Measurements from ENCODE around the gene MARCHF10. TPM values are rescaled to one million over a fixed set of nuclear protein-coding genes. Genes with fewer than 3 reads are reported as not detected.

MARCHF10 gene
- total RNA-seq, 2 experiments from 2014 or later, result not detected

DNA sequence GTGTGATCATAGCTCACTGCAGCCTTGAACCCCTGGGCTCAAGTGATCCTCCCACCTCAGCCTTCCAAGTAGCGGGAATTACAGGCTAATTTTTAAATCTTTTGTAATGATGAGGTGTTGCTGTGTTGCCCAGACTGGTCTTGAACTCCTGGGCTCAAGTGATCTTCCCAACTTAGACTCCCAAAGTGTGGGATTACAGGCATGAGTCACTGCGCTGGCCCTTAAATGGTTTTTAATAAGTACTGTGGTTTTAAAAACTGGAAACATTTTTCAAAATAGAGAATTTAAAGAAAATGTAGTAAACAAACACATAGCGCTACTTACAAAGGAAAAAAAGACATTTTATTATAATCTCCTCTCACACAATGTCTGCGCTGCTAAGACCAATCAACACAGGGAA lies 32.2 kb downstream of the MARCHF10 start:
- Mint-ChIP-seq H3K4me3 (no peak overlapping the region), H3K27ac (no peak overlapping the region), H3K9me3 (peaks cover 4% of the 10 kb centered on the region), H3K4me1 (ENCODE audit: low read depth) (no peaks in the 10 kb centered on the region), H3K36me3 (ENCODE audit: low read depth) (no peaks in the 10 kb centered on the region), H3K27me3 (peaks cover 16% of the 10 kb centered on the region)
- H3K27ac ChIP-seq (ENCODE audit: low read depth in 1 of 2, low read length in 2 of 2), result no peak overlapping the region
- no peaks in the 10 kb centered on the region for H3K9me3 ChIP-seq (ENCODE audit: control insufficient read depth in 1 of 2, insufficient read depth in 1 of 2, low read length in 2 of 2)
- intact Hi-C loops (cut with DNase I, micrococcal nuclease), result no loop called here
- ChIA-PET CTCF (no interaction called here), POLR2A (no interaction called here)
- no peak overlapping the region for H3K4me3 ChIP-seq (ENCODE audit: low read length)
- no peaks in the 10 kb centered on the region for H3K4me1 ChIP-seq (ENCODE audit: insufficient read depth, low read length)
- H3K36me3 ChIP-seq (ENCODE audit: insufficient read depth, low read length), result no peaks in the 10 kb centered on the region
- ATAC-seq (ENCODE audit: poor library complexity) (no peak), DNase-seq (no peak)
- TF ChIP-seq, protein P1, sequence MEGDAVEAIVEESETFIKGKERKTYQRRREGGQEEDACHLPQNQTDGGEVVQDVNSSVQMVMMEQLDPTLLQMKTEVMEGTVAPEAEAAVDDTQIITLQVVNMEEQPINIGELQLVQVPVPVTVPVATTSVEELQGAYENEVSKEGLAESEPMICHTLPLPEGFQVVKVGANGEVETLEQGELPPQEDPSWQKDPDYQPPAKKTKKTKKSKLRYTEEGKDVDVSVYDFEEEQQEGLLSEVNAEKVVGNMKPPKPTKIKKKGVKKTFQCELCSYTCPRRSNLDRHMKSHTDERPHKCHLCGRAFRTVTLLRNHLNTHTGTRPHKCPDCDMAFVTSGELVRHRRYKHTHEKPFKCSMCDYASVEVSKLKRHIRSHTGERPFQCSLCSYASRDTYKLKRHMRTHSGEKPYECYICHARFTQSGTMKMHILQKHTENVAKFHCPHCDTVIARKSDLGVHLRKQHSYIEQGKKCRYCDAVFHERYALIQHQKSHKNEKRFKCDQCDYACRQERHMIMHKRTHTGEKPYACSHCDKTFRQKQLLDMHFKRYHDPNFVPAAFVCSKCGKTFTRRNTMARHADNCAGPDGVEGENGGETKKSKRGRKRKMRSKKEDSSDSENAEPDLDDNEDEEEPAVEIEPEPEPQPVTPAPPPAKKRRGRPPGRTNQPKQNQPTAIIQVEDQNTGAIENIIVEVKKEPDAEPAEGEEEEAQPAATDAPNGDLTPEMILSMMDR (IDR thresholded peaks at IDR 0.05), result no peak
- H3K27me3 ChIP-seq (ENCODE audit: control insufficient read depth in 1 of 2, insufficient read depth in 2 of 2, low read length in 2 of 2), result peaks cover 0 to 2% of the 10 kb centered on the region in 2 experiments

DNA sequence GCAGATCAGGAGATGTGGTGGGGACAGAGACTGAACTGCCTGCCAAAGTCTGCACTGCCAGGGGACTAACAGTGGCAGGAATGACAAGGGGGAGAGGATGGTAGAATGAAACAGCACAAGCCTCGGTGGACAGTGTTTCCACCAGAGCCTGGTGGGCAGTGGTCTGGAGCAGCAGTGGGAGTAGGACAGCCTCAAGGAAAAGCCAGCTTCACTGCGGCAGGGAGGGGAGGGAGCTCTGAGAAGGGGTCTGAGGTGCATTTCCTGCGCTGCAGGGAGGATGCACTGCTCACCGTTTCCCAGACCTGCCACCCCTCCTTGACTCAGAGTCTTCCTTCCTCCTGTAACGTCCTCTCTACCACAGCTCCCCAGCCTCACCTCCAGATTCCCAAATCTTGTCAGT lies 33.8 kb downstream of the MARCHF10 start:
- Histone ChIP-seq H3K4me3 (ENCODE audit: low read length) (no peak overlapping the region), H3K27ac (ENCODE audit: low read depth in 1 of 2, low read length in 2 of 2) (no peak overlapping the region), H3K27me3 (ENCODE audit: control insufficient read depth in 1 of 2, insufficient read depth in 2 of 2, low read length in 2 of 2) (peaks cover 0 to 2% of the 10 kb centered on the region in 2 experiments), H3K9me3 (ENCODE audit: control insufficient read depth in 1 of 2, insufficient read depth in 1 of 2, low read length in 2 of 2) (no peaks in the 10 kb centered on the region), H3K4me1 (ENCODE audit: insufficient read depth, low read length) (no peaks in the 10 kb centered on the region), H3K36me3 (ENCODE audit: insufficient read depth, low read length) (no peaks in the 10 kb centered on the region)
- TF ChIP-seq, protein P1 (IDR thresholded peaks at IDR 0.05), result no peak
- no peaks in the 10 kb centered on the region for H3K36me3 Mint-ChIP-seq (ENCODE audit: low read depth)
- ATAC-seq (ENCODE audit: poor library complexity) (no peak), DNase-seq (no peak)
- H3K4me1 Mint-ChIP-seq (ENCODE audit: low read depth), result no peaks in the 10 kb centered on the region
- peaks cover 4% of the 10 kb centered on the region for H3K9me3 Mint-ChIP-seq
- ChIA-PET POLR2A (no interaction called here), CTCF (no interaction called here)
- H3K27ac Mint-ChIP-seq, result no peak overlapping the region
- intact Hi-C loops (cut with DNase I, micrococcal nuclease), result no loop called here
- H3K27me3 Mint-ChIP-seq, result peaks cover 16% of the 10 kb centered on the region
- H3K4me3 Mint-ChIP-seq, result no peak overlapping the region

DNA sequence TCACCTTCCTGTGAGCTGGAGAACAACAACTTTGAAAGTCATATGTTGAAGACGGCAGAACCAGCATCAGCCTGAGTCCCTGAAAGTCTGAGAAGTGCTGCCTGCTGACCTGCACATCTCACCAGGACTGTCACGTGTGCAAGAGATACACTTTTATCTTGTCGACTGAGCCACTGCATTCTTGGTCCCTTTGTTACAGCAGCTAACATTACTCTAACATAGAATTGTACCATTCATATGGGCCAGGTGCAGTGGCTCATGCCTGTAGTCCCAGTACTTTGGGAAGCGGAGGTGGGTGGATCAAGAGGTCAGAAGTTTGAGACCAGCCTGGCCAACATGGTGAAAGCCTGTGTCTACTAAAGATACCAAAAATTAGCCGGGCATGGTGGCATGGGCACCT lies 40.1 kb downstream of the MARCHF10 start:
- H3K27ac Mint-ChIP-seq, result no peak overlapping the region
- no peaks in the 10 kb centered on the region for H3K4me1 Mint-ChIP-seq (ENCODE audit: low read depth)
- Histone ChIP-seq H3K27me3 (ENCODE audit: control insufficient read depth in 1 of 2, insufficient read depth in 2 of 2, low read length in 2 of 2) (peaks cover 0 to 2% of the 10 kb centered on the region in 2 experiments), H3K4me3 (ENCODE audit: low read length) (no peak overlapping the region), H3K4me1 (ENCODE audit: insufficient read depth, low read length) (no peaks in the 10 kb centered on the region), H3K36me3 (ENCODE audit: insufficient read depth, low read length) (no peaks in the 10 kb centered on the region), H3K9me3 (ENCODE audit: control insufficient read depth in 1 of 2, insufficient read depth in 1 of 2, low read length in 2 of 2) (no peaks in the 10 kb centered on the region), H3K27ac (ENCODE audit: low read depth in 1 of 2, low read length in 2 of 2) (no peak overlapping the region)
- H3K36me3 Mint-ChIP-seq (ENCODE audit: low read depth), result no peaks in the 10 kb centered on the region
- peaks cover 4% of the 10 kb centered on the region for H3K9me3 Mint-ChIP-seq
- peaks cover 12% of the 10 kb centered on the region for H3K27me3 Mint-ChIP-seq
- TF ChIP-seq, protein P1 (IDR thresholded peaks at IDR 0.05), result no peak
- CTCF ChIA-PET, result no interaction called here
- no peak for DNase-seq
- no peak for ATAC-seq (ENCODE audit: poor library complexity)
- intact Hi-C loops (cut with DNase I, micrococcal nuclease), result no loop called here
- POLR2A ChIA-PET, result no interaction called here
- no peak overlapping the region for H3K4me3 Mint-ChIP-seq
